Lower lobe of right lung (tissue), 2 donors: ENCODE measurements around the gene INF2. TPM values are rescaled to one million over a fixed set of nuclear protein-coding genes. Genes with fewer than 3 reads are reported as not detected.

Source experiments
- ATAC-seq, 2 donors: fragments of 200-7000 bp; cut with Tn5 transposase; one replicate each; pipeline ENCODE4 v1.9.1; 2020 to 2022; ENCODE audit warnings: mild to moderate bottlenecking in 2 of 2, moderate library complexity in 2 of 2
- DNase-seq: peaks from one replicate; pipeline ENCODE4 v3.0.0-alpha.2; 2020
- H3K27ac ChIP-seq: fragments of 200-600 bp; one replicate; pipeline ENCODE4 v1.8.0; 2022
- H3K27me3 ChIP-seq: fragments of 200-600 bp; one replicate; pipeline ENCODE4 v1.8.0; 2022; ENCODE audit warnings: low read depth
- H3K36me3 ChIP-seq: fragments of 200-600 bp; one replicate; pipeline ENCODE4 v1.8.0; 2022; ENCODE audit warnings: mild to moderate bottlenecking
- H3K4me1 ChIP-seq: fragments of 200-600 bp; one replicate; pipeline ENCODE4 v1.8.0; 2022
- H3K4me3 ChIP-seq: fragments of 200-600 bp; one replicate; pipeline ENCODE4 v1.8.0; 2022; ENCODE audit warnings: mild to moderate bottlenecking
- H3K9me3 ChIP-seq: fragments of 200-600 bp; one replicate; pipeline ENCODE4 v1.8.0; 2022
- CTCF ChIP-seq: fragments of 200-600 bp; IDR thresholded peaks from one replicate; pipeline ENCODE4 v1.8.0; 2022; ENCODE audit warnings: antibody characterized with exemption, mild to moderate bottlenecking
- intact Hi-C: fragments of 100-400 bp; cut with DNase I; formaldehyde crosslinking; loops from one replicate; pipeline ENCODE4 v1.11.0; 2022
- total RNA-seq: library from RNA; stranded (reverse); fragmentation: NEBNext Ultra II Directional; extraction: Animal tissue kit (Norgen Biotek cat#: 25700); gene quantifications from one replicate; pipeline ENCODE4 v1.2.1, GENCODE V29; 2021
- donor health status: DM: no; HTN: yes; CAD: no; lungs with severe emphysema.

The INF2 gene
- total RNA-seq, 1 donor from 2014 or later: 116 TPM

- no peak for DNase-seq
- intact Hi-C loops: no loop called here
- Histone ChIP-seq H3K27me3 (no peaks in the 10 kb centered on the region), H3K36me3 (no peaks in the 10 kb centered on the region), H3K27ac (no peak overlapping the region), H3K9me3 (no peaks in the 10 kb centered on the region), H3K4me1 (peaks cover 24% of the 10 kb centered on the region), H3K4me3 (no peak overlapping the region)
- TF ChIP-seq CTCF: no peak
- ATAC-seq: no peak
Observed at GRCh38 chr14:104739026-104739425, 49.6 kb downstream of the INF2 start.

- Histone ChIP-seq H3K4me1 (peaks cover 24% of the 10 kb centered on the region), H3K4me3 (no peak overlapping the region), H3K27ac (no peak overlapping the region), H3K36me3 (no peaks in the 10 kb centered on the region), H3K9me3 (no peaks in the 10 kb centered on the region), H3K27me3 (no peaks in the 10 kb centered on the region)
- no peak for DNase-seq
- ATAC-seq: no peak
- intact Hi-C loops: no loop called here
- TF ChIP-seq CTCF: no peak
Observed at GRCh38 chr14:104739546-104740516, 50.4 kb downstream of the INF2 start.

GRCh38 chr14:104741108-104741802 lies 51.8 kb downstream of the INF2 start:
- H3K27me3 ChIP-seq: no peaks in the 10 kb centered on the region
- ATAC-seq (no peak), DNase-seq (no peak)
- H3K36me3 ChIP-seq: no peaks in the 10 kb centered on the region
- TF ChIP-seq CTCF: no peak
- no peak overlapping the region for H3K27ac ChIP-seq
- intact Hi-C loops: no loop called here
- H3K4me1 ChIP-seq: peaks cover 12% of the 10 kb centered on the region
- H3K4me3 ChIP-seq: no peak overlapping the region
- no peaks in the 10 kb centered on the region for H3K9me3 ChIP-seq

- ATAC-seq (peak in 1 of 2 donors; percentile 2), DNase-seq (no peak)
- no peak overlapping the region for H3K4me3 ChIP-seq
- intact Hi-C loops: no loop called here
- no peak overlapping the region for H3K27ac ChIP-seq
- no peak for TF ChIP-seq CTCF
- H3K27me3 ChIP-seq: no peaks in the 10 kb centered on the region
- H3K36me3 ChIP-seq: no peaks in the 10 kb centered on the region
- H3K9me3 ChIP-seq: no peaks in the 10 kb centered on the region
- peaks cover 6% of the 10 kb centered on the region for H3K4me1 ChIP-seq
Observed at GRCh38 chr14:104741803-104742251, 52.4 kb downstream of the INF2 start.

- Histone ChIP-seq H3K36me3 (no peaks in the 10 kb centered on the region), H3K27ac (no peak overlapping the region), H3K4me1 (no peaks in the 10 kb centered on the region), H3K4me3 (no peak overlapping the region), H3K27me3 (no peaks in the 10 kb centered on the region), H3K9me3 (no peaks in the 10 kb centered on the region)
- no peak for TF ChIP-seq CTCF
- no peak for DNase-seq
- intact Hi-C loops: no loop called here
- ATAC-seq: no peak
Observed at GRCh38 chr14:104742586-104743455, 53.4 kb downstream of the INF2 start.
